Stimulated activated naive CD4-positive, alpha-beta T cell (primary cell): ENCODE results near the gene AHSA1.
"Not testable (repeated sequence)": the region's sequence is repeated elsewhere in the genome, so short reads cannot be mapped to it uniquely, and the experiment has no call there.

Experiments used
- DNase-seq, 6 experiments: peaks; one replicate each; lab custom pipeline; 2025; lab: John Stamatoyannopoulos, UW

The AHSA1 gene

DNA sequence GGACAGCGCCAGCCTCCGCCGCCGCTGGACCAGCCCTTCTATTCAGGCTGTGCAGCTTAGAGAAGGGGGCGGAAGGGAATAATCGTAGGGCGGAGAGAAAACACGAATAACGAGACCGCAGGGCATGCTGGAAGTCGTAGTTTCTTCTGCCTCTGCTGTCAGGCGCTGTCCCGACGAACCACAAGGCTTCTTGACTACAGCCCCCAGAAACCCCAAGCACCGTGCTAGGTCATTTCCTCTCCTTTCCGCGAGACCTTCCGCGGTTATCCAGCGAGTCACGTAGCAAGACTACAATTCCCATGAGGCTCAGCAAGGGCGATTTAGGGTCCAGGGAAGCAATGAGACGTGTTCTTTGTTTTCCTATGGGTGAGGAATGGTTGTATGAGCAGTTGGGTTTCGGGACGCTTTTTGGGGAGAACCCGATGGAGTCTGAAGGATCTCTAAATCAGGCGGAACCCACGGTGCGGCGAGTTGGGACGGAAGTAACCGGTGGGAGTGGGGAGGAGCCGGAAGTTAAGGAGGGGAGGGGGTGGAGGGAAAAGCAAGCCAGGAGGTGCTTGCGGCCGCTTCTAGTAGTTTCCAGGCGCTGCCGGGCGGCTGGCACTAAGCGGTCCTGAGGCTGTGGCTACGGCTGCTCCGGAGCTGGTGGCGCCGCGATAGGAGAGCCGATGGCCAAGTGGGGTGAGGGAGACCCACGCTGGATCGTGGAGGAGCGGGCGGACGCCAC, at the start of gene AHSA1, which contains the start of gene VIPAS39:
AHSA1 (plus strand) TSS at position 572 of the 727 bp plus-strand sequence; CDS start at position 669, 97 bp downstream.
VIPAS39 (minus strand) TSS at position 80 of the 727 bp plus-strand sequence. CDS start 3,499 bp downstream, outside the sequence.
- DNase-seq = peak; percentile 89 to 96 (median 95)

GRCh38 chr14:77409131-77409533, 48.8 kb upstream of the AHSA1 start:
- DNase-seq = no peak

- not testable (repeated sequence) for DNase-seq
Observed at GRCh38 chr14:77415403-77416030, 42.4 kb upstream of the AHSA1 start.

GRCh38 chr14:77416098-77416497, 41.8 kb upstream of the AHSA1 start:
- DNase-seq = not testable (repeated sequence)

DNA sequence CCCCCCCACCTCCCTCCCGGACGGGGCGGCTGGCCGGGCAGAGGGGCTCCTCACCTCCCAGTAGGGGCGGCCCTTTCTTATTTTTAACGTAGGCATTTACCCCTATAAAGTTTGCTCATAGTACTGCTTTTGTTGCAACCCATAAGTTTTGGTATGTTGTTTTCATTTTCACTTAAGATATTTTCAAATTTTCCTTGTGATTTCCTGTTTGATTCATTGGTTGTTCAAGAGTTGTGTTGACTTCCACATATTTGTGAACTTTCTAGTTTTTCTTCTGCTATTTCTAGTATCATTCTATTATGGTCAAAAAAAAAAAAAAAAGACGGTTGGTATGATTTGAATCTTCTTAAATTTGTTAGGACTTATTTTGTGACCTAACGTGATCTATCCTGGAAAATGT, 41.1 kb upstream of the AHSA1 start:
- DNase-seq = no peak

- DNase-seq = no peak
Observed at GRCh38 chr14:77421201-77421600, 36.7 kb upstream of the AHSA1 start.

DNA sequence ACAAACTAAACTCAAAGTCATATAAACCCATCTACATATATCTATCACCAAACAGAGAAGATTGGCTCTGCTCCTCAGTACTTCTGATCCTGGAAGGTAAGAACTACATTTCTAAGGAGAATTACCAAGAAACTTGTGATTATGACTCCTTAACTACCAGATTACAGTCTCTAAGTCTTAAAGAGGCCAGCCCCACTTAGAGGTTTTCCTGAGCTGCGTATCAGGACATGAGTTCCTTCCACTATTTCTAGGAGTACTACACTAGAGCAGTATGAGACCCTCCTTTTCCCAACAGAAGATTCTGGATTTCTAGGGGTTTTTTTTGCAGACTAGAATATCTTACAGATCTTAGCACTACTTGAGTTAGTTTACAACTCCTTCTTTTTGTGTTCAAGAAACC, 34.5 kb upstream of the AHSA1 start, which contains the start of gene NOXRED1:
NOXRED1 (minus strand) TSS at position 101 of the 400 bp plus-strand sequence. CDS start 634 bp downstream, outside the sequence.
- DNase-seq = no peak

- no peak for DNase-seq
Observed at GRCh38 chr14:77424862-77425261, 33.0 kb upstream of the AHSA1 start.

DNA sequence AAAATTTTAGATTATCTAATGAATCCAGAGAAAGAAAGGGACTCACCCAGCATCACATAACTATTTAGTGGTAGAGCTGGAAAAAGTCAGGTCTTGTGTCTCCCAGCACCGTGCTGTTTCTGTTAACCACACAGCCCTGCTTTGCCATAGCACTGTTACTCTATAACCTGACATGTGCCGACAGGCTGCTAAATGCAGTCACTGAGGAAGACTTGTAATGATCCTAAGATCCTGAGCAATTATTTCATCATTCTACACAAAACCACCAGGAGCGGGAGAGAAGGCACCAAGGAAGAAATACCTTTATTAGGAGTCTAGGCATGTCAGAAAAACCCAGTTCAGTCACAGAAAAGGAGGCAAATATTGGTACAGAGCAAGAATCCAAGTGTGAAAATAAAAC, 31.5 kb upstream of the AHSA1 start:
- no peak for DNase-seq

- DNase-seq = no peak
Observed at GRCh38 chr14:77436042-77436441, 21.9 kb upstream of the AHSA1 start.

GRCh38 chr14:77438596-77438995, 19.3 kb upstream of the AHSA1 start:
- DNase-seq = no peak

DNA sequence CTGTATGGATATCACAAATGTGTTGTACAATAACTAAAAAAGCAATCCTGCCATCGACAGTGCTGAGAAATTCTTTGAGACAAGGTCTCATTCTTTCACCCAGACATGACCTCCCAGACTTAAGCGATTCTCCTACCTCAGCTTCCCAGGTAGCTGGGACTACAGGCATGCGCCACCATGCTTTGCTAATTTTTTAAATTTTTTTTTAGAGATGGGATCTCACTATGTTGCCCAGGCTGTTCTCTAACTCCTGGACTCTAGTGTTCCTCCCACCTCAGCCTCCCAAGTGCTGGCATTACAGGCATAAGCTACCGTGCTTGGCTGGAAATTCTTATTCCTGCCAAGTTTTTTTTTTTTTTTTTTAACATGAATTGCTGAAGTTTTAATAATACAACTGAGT, 18.0 kb upstream of the AHSA1 start:
- DNase-seq = no peak

DNA sequence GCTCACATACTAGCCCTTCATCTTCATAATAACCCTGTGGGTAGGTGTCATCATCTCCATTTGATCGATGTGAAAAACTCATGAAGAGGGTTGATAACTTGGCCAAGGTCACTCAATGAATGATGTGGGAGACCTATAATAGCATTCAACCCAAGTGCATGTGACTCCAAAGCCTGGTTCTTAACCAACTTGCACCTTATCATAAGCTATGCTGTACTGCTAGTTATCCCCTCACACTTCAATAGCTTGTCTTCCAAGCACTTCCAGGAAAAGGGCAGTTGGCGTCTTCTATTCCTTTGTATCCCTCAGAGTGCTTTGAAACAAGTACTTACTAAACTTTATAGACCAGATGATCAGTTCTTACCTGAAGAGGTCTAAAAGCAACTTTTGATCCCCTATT, 15.7 kb upstream of the AHSA1 start:
- DNase-seq = no peak

DNA sequence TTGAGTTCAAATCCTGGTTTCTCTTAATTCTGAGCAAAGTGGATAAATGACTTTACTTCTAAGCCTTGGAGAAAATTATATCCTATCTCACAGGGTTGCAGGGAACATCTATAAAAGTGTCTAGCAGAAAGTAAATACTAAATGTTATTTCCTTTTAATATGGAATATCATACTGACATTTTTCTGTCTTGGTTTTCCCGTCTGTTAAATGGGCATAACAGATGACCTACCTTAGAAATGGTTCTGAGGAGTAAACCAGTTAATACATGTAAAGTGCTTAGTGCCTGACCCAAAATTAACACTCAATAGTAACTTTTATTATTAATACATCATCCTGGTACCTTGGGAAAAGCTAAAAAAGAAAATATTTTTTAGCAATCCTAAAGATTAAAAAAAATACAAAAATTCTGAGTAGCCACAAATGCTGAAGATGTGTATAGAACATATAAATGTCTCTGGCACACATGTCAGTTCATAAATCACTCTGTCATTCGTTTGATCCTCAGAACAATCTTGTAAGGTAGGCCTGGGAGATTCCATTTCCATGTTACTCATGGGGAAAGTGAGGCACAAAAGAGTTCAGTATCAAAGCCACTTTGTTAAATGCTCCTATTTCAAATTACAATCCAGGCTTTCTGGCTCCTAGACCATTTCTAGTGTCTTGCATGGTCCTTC, 1.8 kb upstream of the AHSA1 start:
- DNase-seq = no peak

DNA sequence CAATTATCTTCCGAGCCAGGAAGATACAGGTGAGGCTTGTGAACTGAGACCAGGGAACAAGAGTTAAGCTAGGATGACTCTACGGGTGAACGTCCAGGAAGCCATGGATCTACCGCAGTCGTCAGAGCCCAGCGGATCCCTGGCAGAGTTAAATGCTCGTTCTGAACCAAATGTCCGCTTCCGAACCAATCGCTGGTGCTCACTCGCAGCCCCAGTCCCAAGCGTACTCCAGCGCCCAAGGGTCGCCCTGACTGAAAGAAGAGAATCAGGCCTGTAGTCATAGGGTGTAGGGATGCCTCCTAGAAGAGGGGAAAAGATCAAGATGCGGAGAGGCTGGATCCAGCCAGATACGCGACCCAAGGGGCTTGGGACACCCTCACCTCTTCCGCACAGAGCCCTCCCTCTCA, 775 bp upstream of the AHSA1 start:
- no peak for DNase-seq

DNA sequence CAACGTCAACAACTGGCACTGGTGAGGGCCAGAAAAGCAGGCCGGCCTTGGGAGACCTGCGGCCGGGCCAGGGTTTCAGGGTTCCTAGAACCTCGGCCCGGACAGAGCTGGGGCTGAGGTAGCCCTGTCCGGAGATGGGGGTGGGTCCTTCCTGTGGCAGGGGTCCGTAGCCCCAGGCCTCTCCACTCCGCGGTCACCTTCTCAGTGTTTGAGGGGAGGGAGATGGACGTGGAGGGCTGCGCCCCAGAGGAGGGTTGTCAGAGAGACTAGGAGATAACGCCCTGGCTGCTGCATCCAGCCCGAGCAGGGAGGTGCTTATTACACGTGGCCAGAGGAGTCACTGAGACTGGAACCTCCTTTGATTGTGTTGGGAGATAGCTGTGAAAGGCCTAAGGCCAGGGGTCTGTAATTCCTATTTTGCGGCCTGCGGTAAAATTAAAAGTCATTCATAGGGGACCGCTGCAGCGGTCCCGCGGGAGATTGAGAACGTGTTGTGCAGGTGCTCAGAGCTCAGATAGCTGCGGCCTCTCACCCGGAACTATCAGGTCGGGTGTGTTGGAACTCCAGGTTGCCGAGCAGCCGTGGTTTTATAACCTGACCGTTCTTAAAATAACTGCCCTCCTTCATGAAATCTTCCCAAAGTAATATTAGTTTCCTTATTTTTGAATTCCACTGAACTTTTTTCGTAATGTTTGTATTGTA, 507 bp downstream of the AHSA1 start:
- DNase-seq = peak in 3 of 6 experiments; percentile 23 to 30 (median 25)

- DNase-seq = peak; percentile 1 to 45 (median 37)
Observed at GRCh38 chr14:77459072-77459723, 1.3 kb downstream of the AHSA1 start.

GRCh38 chr14:77467801-77468200, 9.9 kb downstream of the AHSA1 start:
- no peak for DNase-seq

- no peak for DNase-seq
Observed at GRCh38 chr14:77469067-77469505, 11.2 kb downstream of the AHSA1 start.

GRCh38 chr14:77469539-77469938, 11.6 kb downstream of the AHSA1 start:
- no peak for DNase-seq

DNA sequence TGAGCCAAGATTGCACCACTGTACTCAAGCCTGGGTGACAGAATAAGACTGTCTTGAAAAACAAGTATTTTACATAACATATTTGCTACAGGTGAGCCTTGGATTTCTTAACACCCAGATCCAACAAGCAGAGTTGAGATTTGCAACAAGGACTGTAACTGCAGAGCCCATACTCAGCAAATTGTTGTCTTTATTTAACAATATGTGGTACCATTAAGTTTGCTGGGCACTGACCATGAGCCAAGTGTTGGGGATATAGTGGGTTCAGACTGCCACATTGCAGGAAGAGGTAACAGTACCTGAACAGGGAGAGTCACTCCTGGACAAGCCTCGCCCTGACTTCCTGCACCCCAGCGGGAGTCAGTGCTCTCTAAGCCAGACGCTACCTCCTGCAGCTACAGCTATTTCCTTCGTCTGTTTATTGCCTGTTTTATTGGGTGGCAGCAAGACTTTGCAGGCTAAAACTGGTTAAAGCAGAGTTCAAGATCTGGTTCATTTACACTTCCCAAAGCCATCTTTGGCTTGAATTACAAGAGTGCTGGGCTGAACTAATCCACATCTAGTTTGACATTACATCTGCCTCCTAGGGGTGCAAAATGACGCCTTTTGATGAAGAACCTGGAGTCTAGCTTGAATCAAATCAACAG, 12.5 kb downstream of the AHSA1 start:
- DNase-seq = no peak
